ENCODE results near the gene RIC3.

The RIC3 gene

GRCh38 chr11:8105666-8106065 lies 63.2 kb downstream of the RIC3 start:
- DNase-seq: no peak

GRCh38 chr11:8105133-8105532 lies 63.7 kb downstream of the RIC3 start:
- DNase-seq: no peak

- DNase-seq: no peak
Observed at GRCh38 chr11:8103909-8104308, 64.9 kb downstream of the RIC3 start.

GRCh38 chr11:8102965-8103364 lies 65.9 kb downstream of the RIC3 start:
- DNase-seq: no peak

- no peak for DNase-seq
Observed at GRCh38 chr11:8102296-8102915, 66.4 kb downstream of the RIC3 start.

- DNase-seq: no peak
Observed at GRCh38 chr11:8101421-8101820, 67.4 kb downstream of the RIC3 start.

GRCh38 chr11:8100605-8101004 lies 68.2 kb downstream of the RIC3 start:
- DNase-seq: no peak

GRCh38 chr11:8100158-8100557 lies 68.7 kb downstream of the RIC3 start:
- no peak for DNase-seq

- peak in 31 of 51 donors; percentile 11 to 85 (median 58) for DNase-seq
Observed at GRCh38 chr11:8099291-8099899, 69.4 kb downstream of the RIC3 start.

- DNase-seq: no peak
Observed at GRCh38 chr11:8098879-8099278, 69.9 kb downstream of the RIC3 start.

GRCh38 chr11:8098361-8098760 lies 70.5 kb downstream of the RIC3 start:
- DNase-seq: no peak

GRCh38 chr11:8097926-8098325 lies 70.9 kb downstream of the RIC3 start:
- DNase-seq: no peak

- no peak for DNase-seq
Observed at GRCh38 chr11:8097468-8097867, 71.4 kb downstream of the RIC3 start.

GRCh38 chr11:8097062-8097461 lies 71.8 kb downstream of the RIC3 start:
- DNase-seq: no peak

- DNase-seq: no peak
Observed at GRCh38 chr11:8096575-8096974, 72.2 kb downstream of the RIC3 start.

- DNase-seq: no peak
Observed at GRCh38 chr11:8095806-8096522, 72.9 kb downstream of the RIC3 start.

- DNase-seq: no peak
Observed at GRCh38 chr11:8095371-8095770, 73.5 kb downstream of the RIC3 start.

GRCh38 chr11:8094656-8095055 lies 74.2 kb downstream of the RIC3 start:
- no peak for DNase-seq

GRCh38 chr11:8093931-8094575 lies 74.8 kb downstream of the RIC3 start:
- no peak for DNase-seq

GRCh38 chr11:8092587-8093424 lies 76.0 kb downstream of the RIC3 start:
- peak in 18 of 51 donors; percentile 16 to 60 (median 32) for DNase-seq

GRCh38 chr11:8091721-8092120 lies 77.1 kb downstream of the RIC3 start:
- no peak for DNase-seq

Data from hypothalamus (tissue), 51 donors.